GM12878 (cell line): ENCODE results near the gene OLAH. TPM values are rescaled to one million over a fixed set of nuclear protein-coding genes. Genes with fewer than 3 reads are reported as not detected.
A peak's percentile ranks its signal among the peaks of the same experiment; 100 is the strongest.

ENCODE experiments used
- DPF2 ChIP-seq: fragments of 450-650 bp; IDR thresholded peaks from 2 replicates; pipeline ENCODE4 v1.6.1; 2017; ENCODE audit warnings: mild to moderate bottlenecking
- ESRRA ChIP-seq: IDR thresholded peaks from 2 replicates; pipeline ENCODE4 v1.6.1; 2012; ENCODE audit warnings: mild to moderate bottlenecking, low read length, improper control_type of control experiment
- ETV6 ChIP-seq, 2 experiments: fragments of 450-650 bp in 1 of 2; IDR thresholded peaks in 1 of 2; conservative IDR thresholded peaks in 1 of 2; 2 replicates each; pipeline ENCODE4 v1.6.1; 2014; ENCODE audit warnings: antibody characterized with exemption in 1 of 2, borderline replicate concordance in 1 of 2, low read depth in 1 of 2, mild to moderate bottlenecking in 1 of 2, moderate library complexity in 1 of 2
- FOXK2 ChIP-seq: fragments of 450-650 bp; IDR thresholded peaks from 2 replicates; pipeline ENCODE4 v1.6.1; 2017; ENCODE audit warnings: mild to moderate bottlenecking, moderate library complexity
- JUND ChIP-seq: IDR thresholded peaks from 2 replicates; pipeline ENCODE4 v1.6.1; 2012; ENCODE audit warnings: low read depth, mild to moderate bottlenecking, low read length, improper control_type of control experiment, moderate library complexity
- MLLT1 ChIP-seq: fragments of 450-650 bp; IDR thresholded peaks from 2 replicates; pipeline ENCODE4 v1.6.1; 2016; ENCODE audit warnings: mild to moderate bottlenecking
- MYC ChIP-seq: IDR thresholded peaks from 2 replicates; pipeline ENCODE4 v1.6.1; 2011; ENCODE audit warnings: mild to moderate bottlenecking, low read length, moderate library complexity, inconsistent platforms; ENCODE audit not compliant: insufficient read depth, insufficient replicate concordance, insufficient read length, severe bottlenecking
- NR2F1 ChIP-seq: fragments of 450-650 bp; conservative IDR thresholded peaks from 2 replicates; pipeline ENCODE4 v1.6.1; 2017; ENCODE audit warnings: mild to moderate bottlenecking
- PAX8 ChIP-seq: fragments of 450-650 bp; IDR thresholded peaks from 2 replicates; pipeline ENCODE4 v1.6.1; 2017; ENCODE audit warnings: mild to moderate bottlenecking, moderate library complexity
- PKNOX1 ChIP-seq: fragments of 450-650 bp; IDR thresholded peaks from 2 replicates; pipeline ENCODE4 v1.6.1; 2016; ENCODE audit warnings: mild to moderate bottlenecking
- PRDM15 ChIP-seq: fragments of 450-650 bp; formaldehyde crosslinking; IDR thresholded peaks from 2 replicates; pipeline ENCODE4 v1.4.0; 2020; ENCODE audit warnings: mild to moderate bottlenecking, moderate library complexity
- RELA ChIP-seq: fragments of 450-650 bp; IDR thresholded peaks from 2 replicates; pipeline ENCODE4 v1.8.0; 2014; ENCODE audit warnings: borderline replicate concordance; ENCODE audit not compliant: partially characterized antibody
- SMAD1 ChIP-seq: fragments of 450-650 bp; IDR thresholded peaks from 2 replicates; pipeline ENCODE4 v1.6.1; 2018; ENCODE audit warnings: mild to moderate bottlenecking, low read depth; ENCODE audit not compliant: partially characterized antibody
- STAT3 ChIP-seq: IDR thresholded peaks from 2 replicates; pipeline ENCODE4 v1.6.1; 2011; ENCODE audit warnings: low read depth, low read length, improper control_type of control experiment
- TCF7 ChIP-seq: IDR thresholded peaks from 2 replicates; pipeline ENCODE4 v1.6.1; 2014; ENCODE audit warnings: antibody characterized with exemption, borderline replicate concordance
- YBX1 ChIP-seq: fragments of 450-650 bp; IDR thresholded peaks from 2 replicates; pipeline ENCODE4 v1.6.1; 2016; ENCODE audit warnings: antibody characterized with exemption
- ZNF592 ChIP-seq: fragments of 450-650 bp; IDR thresholded peaks from 2 replicates; pipeline ENCODE4 v1.6.1; 2017; ENCODE audit warnings: mild to moderate bottlenecking, moderate library complexity
- ZNF622 ChIP-seq: fragments of 450-650 bp; IDR thresholded peaks from 2 replicates; pipeline ENCODE4 v1.6.1; 2017; ENCODE audit warnings: mild to moderate bottlenecking, inconsistent platforms
- polyA plus RNA-seq, 11 experiments: library from polyadenylated mRNA; depleted of rRNA in 4 of 11; unstranded in 6 of 11; stranded (reverse) in 5 of 11; fragments of >200 nt; fragmentation: Nextera tagmentation in 4 of 11; fragmentation: Illumina TruSeq in 1 of 11; extraction: Ambion mirVana in 4 of 11; extraction: Trizol in 1 of 11; gene quantifications; 1 replicate in 1 of 11; 2 replicates in 10 of 11; pipeline versions ENCODE4 v1.2.1 to v1.2.3, GENCODE V29; 2011 to 2016; ENCODE audit warnings: inconsistent platforms in 2 of 11, missing spikeins in 2 of 11, low read depth in 1 of 11
- total RNA-seq, 4 experiments: library from RNA; depleted of rRNA in 3 of 4; stranded (reverse); fragments of >200 nt in 3 of 4; fragmentation: Illumina TruSeq in 1 of 4; extraction: Trizol in 1 of 4; gene quantifications; 2 replicates each; pipeline versions ENCODE4 v1.2.1 to v1.2.3, GENCODE V29; 2013 to 2021

The OLAH gene
- total and polyA plus RNA-seq, 10 of the 15 experiments (the other 5 are each of a cell fraction or from before 2014, with no cell fraction given) = 0.10 to 1.4 (median 0.59) TPM; not detected in 1

- TF ChIP-seq PKNOX1 = peak; percentile 66
- TF ChIP-seq ZNF592 = no peak; the same call in 1 of the 2 replicates
- no peak for TF ChIP-seq SMAD1
- no peak for TF ChIP-seq JUND
- no peak for TF ChIP-seq PAX8
- TF ChIP-seq NR2F1 = no peak
- TF ChIP-seq YBX1 = no peak
- TF ChIP-seq MLLT1 = peak; percentile 84
- no peak for TF ChIP-seq ESRRA
- peak; percentile 29; the same call in 1 of the 2 replicates for TF ChIP-seq DPF2
- TF ChIP-seq FOXK2 = no peak
- TF ChIP-seq PRDM15 (CRISPR knock-in tag) = no peak
- TF ChIP-seq MYC = no peak
- TF ChIP-seq RELA = no peak
- no peak for TF ChIP-seq ETV6 (conservative IDR thresholded peaks at IDR 0.05 in 1 of 2, IDR thresholded peaks at IDR 0.05 in 1 of 2; ENCODE audit: borderline replicate concordance in 1 of 2, low read depth in 1 of 2)
- TF ChIP-seq STAT3 = no peak
- 0 out of 2 replicates have a peak, but pooled peaks have one; percentile 50 for TF ChIP-seq TCF7
- TF ChIP-seq ZNF622 = no peak
Observed at GRCh38 chr10:15122477-15123030, 78.8 kb downstream of the OLAH start (continued).
